ENCODE data around the gene AGO1. TPM values are rescaled to one million over a fixed set of nuclear protein-coding genes. Genes with fewer than 3 reads are reported as not detected.

The AGO1 gene
- total and polyA plus RNA-seq, 2 donors (not counting 1 experiment from before 2014, with no cell fraction given) = 10.1 to 41.3 TPM

- ChIA-PET CTCF (interaction anchor here (0.7 to 2.0 kb wide), 3 partner anchors 10 to 403 kb away, joined by 3 to 4 read pairs (median 3); no protein-coding TSS in a partner anchor), POLR2A (interaction anchor here (1.2 kb wide), 1 partner anchor 44 kb away, joined by 3 read pairs; the partner anchor contains the start of gene AGO3)
- no peak for ATAC-seq (ENCODE audit: low read depth)
- H3K4me1 ChIP-seq (ENCODE audit: control insufficient read depth in 2 of 2, insufficient read depth in 2 of 2, low read length in 2 of 2) = peaks cover 34 to 50% of the 10 kb centered on the region in 2 donors
- no peaks in the 10 kb centered on the region for H3K9me3 ChIP-seq (ENCODE audit: control extremely low read depth in 1 of 3, control insufficient read depth in 2 of 3, insufficient read depth in 1 of 3, low read length in 2 of 3)
- Mint-ChIP-seq H3K4me1 (peaks cover 59% of the 10 kb centered on the region), H3K4me3 (peak overlapping the region; percentile 21), H3K27ac (peak overlapping the region; percentile 83), H3K27me3 (no peaks in the 10 kb centered on the region), H3K9me3 (ENCODE audit: insufficient read depth) (no peaks in the 10 kb centered on the region)
- no peak overlapping the region for H2AFZ ChIP-seq (ENCODE audit: insufficient read depth, low read depth, low read length, poor library complexity, severe bottlenecking)
- H3K4me2 ChIP-seq (replicated peaks; ENCODE audit: low read depth, low read length, poor library complexity, severe bottlenecking) = peak overlapping the region; percentile 36
- no peaks in the 10 kb centered on the region for H3K27me3 ChIP-seq (replicated peaks in 1 of 4; ENCODE audit: control extremely low read depth in 1 of 4, control insufficient read depth in 3 of 4, insufficient read depth in 4 of 4, low read length in 3 of 4)
- H3K79me2 ChIP-seq (ENCODE audit: control insufficient read depth, insufficient read depth, low read length) = peaks cover 32% of the 10 kb centered on the region
- H3K4me3 ChIP-seq (ENCODE audit: control extremely low read depth in 1 of 5, extremely low read depth in 1 of 5, insufficient read depth in 1 of 5, low read depth in 2 of 5, low read length in 4 of 5) = no peak overlapping the region
- peak overlapping the region; percentile 44 to 72 for H3K27ac ChIP-seq (ENCODE audit: low read length in 2 of 2)
- H3K9ac ChIP-seq (ENCODE audit: low read length) = no peak overlapping the region
- intact Hi-C loops (cut with micrococcal nuclease) = no loop called here
- TF ChIP-seq EZH2 (IDR thresholded peaks at IDR 0.05; ENCODE audit: borderline replicate concordance, insufficient read depth, low read depth, low read length, poor library complexity, severe bottlenecking) (no peak), CTCF (IDR thresholded peaks at IDR 0.05) (no peak)
- peak; percentile 66 for DNase-seq
- 50% methylated on average over 1 of the region's 3 CpGs for WGBS (ENCODE audit: insufficient coverage)
- peaks cover 15% of the 10 kb centered on the region for H4K20me1 ChIP-seq (ENCODE audit: control insufficient read depth, insufficient read depth, low read length, poor library complexity, severe bottlenecking)
- peaks cover 0 to 6% of the 10 kb centered on the region in 2 experiments for H3K36me3 ChIP-seq (replicated peaks in 1 of 2; ENCODE audit: control extremely low read depth in 1 of 2, control insufficient read depth in 1 of 2, extremely low read depth in 1 of 2, insufficient read depth in 2 of 2, low read length in 1 of 2)
Observed at GRCh38 chr1:35886577-35887431, 3.8 kb downstream of the AGO1 start.

- Histone ChIP-seq H3K36me3 (replicated peaks in 1 of 2; ENCODE audit: control extremely low read depth in 1 of 2, control insufficient read depth in 1 of 2, extremely low read depth in 1 of 2, insufficient read depth in 2 of 2, low read length in 1 of 2) (peaks cover 0 to 8% of the 10 kb centered on the region in 2 experiments), H3K9ac (ENCODE audit: low read length) (no peak overlapping the region), H2AFZ (ENCODE audit: insufficient read depth, low read depth, low read length, poor library complexity, severe bottlenecking) (no peak overlapping the region), H3K4me2 (replicated peaks; ENCODE audit: low read depth, low read length, poor library complexity, severe bottlenecking) (peak overlapping the region; percentile 36), H3K9me3 (ENCODE audit: control extremely low read depth in 1 of 3, control insufficient read depth in 2 of 3, insufficient read depth in 1 of 3, low read length in 2 of 3) (no peaks in the 10 kb centered on the region), H3K79me2 (ENCODE audit: control insufficient read depth, insufficient read depth, low read length) (peaks cover 31% of the 10 kb centered on the region), H3K4me3 (ENCODE audit: control extremely low read depth in 1 of 5, extremely low read depth in 1 of 5, insufficient read depth in 1 of 5, low read depth in 2 of 5, low read length in 4 of 5) (no peak overlapping the region), H3K27ac (ENCODE audit: low read length in 2 of 2) (peak overlapping the region; percentile 44 to 72), H4K20me1 (ENCODE audit: control insufficient read depth, insufficient read depth, low read length, poor library complexity, severe bottlenecking) (peaks cover 15% of the 10 kb centered on the region), H3K4me1 (ENCODE audit: control insufficient read depth in 2 of 2, insufficient read depth in 2 of 2, low read length in 2 of 2) (peaks cover 34 to 49% of the 10 kb centered on the region in 2 donors), H3K27me3 (replicated peaks in 1 of 4; ENCODE audit: control extremely low read depth in 1 of 4, control insufficient read depth in 3 of 4, insufficient read depth in 4 of 4, low read length in 3 of 4) (no peaks in the 10 kb centered on the region)
- WGBS (ENCODE audit: insufficient coverage) = 64% methylated on average over 1 of the region's 2 CpGs
- no peak for ATAC-seq (ENCODE audit: low read depth)
- DNase-seq = no peak
- intact Hi-C loops (cut with micrococcal nuclease) = no loop called here
- POLR2A ChIA-PET = no interaction called here
- Mint-ChIP-seq H3K4me1 (peaks cover 53% of the 10 kb centered on the region), H3K27me3 (no peaks in the 10 kb centered on the region), H3K4me3 (peak overlapping the region; percentile 15), H3K9me3 (ENCODE audit: insufficient read depth) (no peaks in the 10 kb centered on the region), H3K27ac (peak overlapping the region; percentile 83)
- TF ChIP-seq EZH2 (IDR thresholded peaks at IDR 0.05; ENCODE audit: borderline replicate concordance, insufficient read depth, low read depth, low read length, poor library complexity, severe bottlenecking) (no peak), CTCF (IDR thresholded peaks at IDR 0.05) (no peak)
- CTCF ChIA-PET = interaction anchor here (0.7 kb wide), 1 partner anchor 402 kb away, joined by 3 read pairs; no protein-coding TSS in a partner anchor
Observed at GRCh38 chr1:35887508-35887907, 4.5 kb downstream of the AGO1 start.
